NK-92 (cell line): Measurements from ENCODE around the gene ANO1.
"Not testable (repeated sequence)": the region's sequence is repeated elsewhere in the genome, so short reads cannot be mapped to it uniquely, and the experiment has no call there.

Experiments used
- DNase-seq: peaks from one replicate; lab custom pipeline; 2025; ENCODE audit not compliant: unreplicated experiment; lab: John Stamatoyannopoulos, UW

Gene ANO1

DNA sequence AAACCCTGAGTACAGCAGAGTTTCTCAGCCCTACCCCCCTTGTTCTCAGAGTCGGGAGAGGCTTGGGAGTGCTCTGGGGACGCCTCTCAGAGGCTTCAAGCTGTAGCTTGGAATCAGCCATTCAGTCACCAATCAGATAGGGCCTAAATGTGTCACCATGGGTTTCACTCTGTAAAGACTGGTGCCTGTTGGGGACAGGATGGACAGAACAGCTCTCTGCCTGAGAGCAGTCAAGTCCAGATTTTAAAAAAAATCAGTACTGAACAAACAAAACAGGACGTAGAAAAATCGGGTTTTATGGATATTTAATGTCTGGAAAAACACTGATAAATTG, 126.3 kb downstream of the ANO1 start:
- no peak for DNase-seq

DNA sequence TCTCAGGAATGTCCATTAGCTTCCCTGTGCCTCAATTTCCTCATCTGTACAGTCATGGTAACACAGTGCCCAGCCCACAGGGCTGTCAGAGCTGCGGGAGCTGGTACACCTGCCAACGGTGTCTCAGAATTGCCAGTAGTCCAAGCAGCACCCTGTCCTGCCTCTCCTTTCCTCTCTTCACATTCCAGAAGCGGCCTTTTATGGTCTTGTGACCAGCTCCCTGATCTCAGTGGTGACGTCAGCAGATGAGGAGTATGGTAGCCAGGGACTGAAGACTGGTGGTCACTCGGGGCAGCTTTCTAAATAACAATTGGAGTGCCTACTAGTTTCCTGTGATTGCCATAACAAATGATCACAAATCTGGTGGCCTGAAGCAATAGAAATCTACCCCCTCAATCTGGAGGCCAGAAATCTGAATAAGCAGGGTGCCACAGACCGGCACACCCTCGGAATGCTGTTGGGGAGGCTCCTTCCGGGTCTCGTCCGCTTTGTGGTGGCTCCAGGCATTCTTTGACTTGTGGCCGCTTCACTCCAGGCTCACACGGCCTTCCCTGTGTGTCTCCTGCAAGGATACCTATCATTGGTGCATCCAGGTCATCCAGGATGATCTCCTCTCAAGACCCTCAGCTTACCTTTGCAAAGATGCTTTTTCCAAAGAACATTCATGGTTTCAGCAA, 127.1 kb downstream of the ANO1 start:
- no peak for DNase-seq

DNA sequence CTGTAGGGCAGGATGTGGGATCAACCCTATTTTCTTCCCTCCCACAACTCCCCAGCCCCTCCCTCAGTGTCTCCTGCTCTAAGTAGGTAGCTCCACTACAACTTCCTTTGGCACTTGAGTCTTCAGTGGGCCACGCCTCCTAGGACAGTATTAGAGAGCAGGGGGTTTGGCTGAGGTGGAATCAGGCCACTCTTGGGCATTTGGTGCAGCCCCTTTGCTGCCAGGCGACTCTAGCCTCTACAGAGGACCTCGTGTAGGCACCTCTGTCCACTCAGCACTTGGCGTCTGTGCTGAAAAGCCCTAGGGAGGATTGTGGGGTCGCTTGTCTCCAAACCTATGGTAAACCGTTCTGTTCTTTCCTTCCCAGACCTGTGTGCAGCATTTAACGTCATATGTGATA, 127.6 kb downstream of the ANO1 start:
- DNase-seq = no peak

GRCh38 chr11:70206226-70206981, 128.3 kb downstream of the ANO1 start:
- DNase-seq = no peak

GRCh38 chr11:70206982-70207376, 128.9 kb downstream of the ANO1 start:
- no peak for DNase-seq

DNA sequence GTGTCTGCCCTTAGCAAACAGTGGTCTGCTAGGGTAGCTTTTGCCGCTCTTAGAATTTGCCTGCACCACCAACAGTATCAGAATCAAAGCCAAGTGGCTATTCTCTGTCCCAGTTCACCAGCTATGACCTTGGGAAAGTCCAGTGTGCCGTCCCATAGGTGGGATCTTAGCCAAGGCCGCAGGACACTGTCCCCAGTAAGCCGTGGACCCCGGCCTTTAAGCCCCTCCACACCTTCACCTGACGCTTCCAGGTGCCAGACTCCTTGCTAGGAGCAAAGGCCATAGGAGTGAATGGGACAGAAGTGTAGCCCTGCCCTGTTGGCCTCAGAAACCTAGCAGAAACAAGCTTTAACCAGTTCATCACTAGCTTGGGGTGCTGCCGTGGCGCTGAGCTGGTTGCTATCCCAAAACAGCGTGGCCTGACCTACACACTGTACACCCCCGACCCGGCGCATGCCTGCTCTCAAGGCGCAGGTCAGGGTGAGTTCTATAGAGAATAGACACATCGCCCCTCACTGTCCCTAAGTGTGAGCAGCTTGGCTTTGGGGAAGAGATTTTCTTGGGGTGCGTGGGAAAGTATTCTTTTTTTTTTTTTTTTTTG, 129.5 kb downstream of the ANO1 start:
- no peak for DNase-seq

GRCh38 chr11:70209391-70209912, 131.3 kb downstream of the ANO1 start:
- no peak for DNase-seq

- no peak for DNase-seq
These were observed 132.0 kb downstream of the ANO1 start for GRCh38 chr11:70210051-70210501.

- DNase-seq = no peak
These were observed 132.4 kb downstream of the ANO1 start for GRCh38 chr11:70210530-70210929.

GRCh38 chr11:70212227-70212811, 134.2 kb downstream of the ANO1 start:
- no peak for DNase-seq

GRCh38 chr11:70217388-70217787, 139.3 kb downstream of the ANO1 start:
- not testable (repeated sequence) for DNase-seq

DNA sequence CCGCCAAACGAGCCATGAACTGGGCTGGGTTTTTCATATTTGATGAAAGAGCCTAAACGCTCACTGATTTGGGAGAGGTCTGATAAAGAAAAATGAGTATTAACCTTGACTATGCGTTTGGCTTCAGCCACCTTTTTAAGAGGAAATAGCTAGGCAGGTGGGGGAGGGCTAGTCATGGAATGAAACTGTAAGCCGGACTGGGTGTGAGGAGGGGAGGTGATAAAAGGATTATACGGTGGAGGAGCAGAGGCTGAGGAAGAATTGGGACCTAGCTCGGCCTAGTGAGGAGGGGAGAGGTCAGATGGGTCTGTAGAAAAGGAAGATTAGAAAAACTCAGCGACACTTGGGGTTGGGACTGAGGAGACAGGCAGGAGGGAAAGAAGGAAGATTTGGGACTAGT, 140.0 kb downstream of the ANO1 start:
- DNase-seq = not testable (repeated sequence)

DNA sequence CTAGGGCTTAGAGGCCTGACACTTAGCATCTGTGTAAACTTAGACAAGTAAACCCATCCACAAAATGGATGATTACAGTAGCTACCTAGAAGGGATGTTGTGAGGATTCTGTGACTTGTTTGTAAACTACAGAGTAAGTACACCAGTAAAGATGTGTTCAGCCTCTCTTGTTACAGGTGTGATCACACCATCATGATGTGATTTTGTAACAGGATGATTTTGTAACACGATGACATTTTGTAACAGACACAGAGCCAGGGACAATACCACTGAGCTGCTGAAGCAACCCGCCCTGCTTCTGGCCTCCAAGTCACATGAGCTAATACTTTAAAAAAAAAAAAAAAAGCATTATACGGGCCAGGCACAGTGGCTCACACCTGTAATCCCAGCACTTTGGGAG, 142.0 kb downstream of the ANO1 start:
- no peak for DNase-seq

DNA sequence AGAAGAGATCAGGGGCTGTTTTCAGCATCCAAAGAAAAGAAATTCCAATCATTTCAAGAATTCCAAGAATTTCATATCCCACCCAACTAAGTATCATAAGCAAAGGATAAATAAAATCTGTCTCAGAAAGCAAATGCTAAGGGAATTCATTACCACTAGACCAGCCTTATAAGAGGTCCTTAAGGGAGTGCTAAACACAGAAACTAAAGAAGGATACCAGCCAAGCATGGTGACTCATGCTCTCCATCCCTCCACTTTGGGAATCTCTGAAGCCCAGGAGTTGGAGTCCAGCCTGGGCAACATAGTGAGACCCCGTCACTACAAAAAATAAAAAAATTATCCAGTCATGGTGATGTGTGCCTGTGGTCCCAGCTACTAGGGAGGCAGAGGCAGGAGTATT, 142.8 kb downstream of the ANO1 start:
- DNase-seq = no peak

DNA sequence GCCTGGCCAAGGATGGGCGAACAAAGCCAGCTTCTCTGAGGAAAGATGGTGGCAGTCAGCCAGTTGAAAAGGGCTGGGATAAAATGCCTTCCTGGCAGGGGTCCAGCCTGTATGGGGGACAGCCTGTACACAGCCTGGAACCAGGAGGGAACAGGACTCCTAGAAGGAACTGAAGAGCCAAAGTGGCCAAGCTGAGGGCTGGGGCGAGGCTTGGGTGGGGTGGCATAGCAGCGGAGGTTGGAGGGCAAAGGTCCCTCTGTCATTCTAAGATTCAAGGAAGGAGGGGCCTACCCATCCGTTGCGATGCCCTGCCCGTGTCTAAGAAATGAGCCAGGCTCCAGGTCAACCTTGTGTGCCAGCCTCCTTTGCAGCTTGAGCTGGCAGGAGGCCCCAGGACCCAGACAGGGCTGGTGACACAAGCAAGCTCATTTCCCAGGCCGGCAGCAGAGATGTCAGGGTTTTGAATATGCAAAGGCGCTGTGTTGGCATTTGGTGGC, 147.6 kb downstream of the ANO1 start:
- DNase-seq = no peak

DNA sequence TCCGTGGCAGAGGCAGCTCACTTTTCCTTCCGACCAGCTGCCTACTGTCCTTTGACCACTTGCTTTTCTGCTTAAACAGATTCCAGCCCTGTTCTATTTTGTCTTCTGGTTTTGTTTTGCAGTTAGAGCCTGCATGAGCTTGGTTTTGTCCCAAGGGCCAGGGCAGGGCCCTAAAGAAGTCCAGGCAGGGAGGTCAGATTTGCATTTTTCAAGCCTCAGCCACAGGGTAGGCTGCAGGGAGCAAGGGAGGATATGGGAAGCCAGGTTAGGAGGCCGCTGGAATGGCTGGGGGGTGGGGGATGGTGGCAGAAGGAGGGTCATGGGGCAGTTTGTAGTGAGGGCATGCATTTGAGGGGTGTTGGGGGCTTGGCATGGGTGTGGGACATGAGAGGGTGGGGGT, 148.1 kb downstream of the ANO1 start:
- no peak for DNase-seq

GRCh38 chr11:70226967-70227366, 148.8 kb downstream of the ANO1 start:
- no peak for DNase-seq

- no peak for DNase-seq
These were observed 151.6 kb downstream of the ANO1 start for GRCh38 chr11:70229737-70230136.

DNA sequence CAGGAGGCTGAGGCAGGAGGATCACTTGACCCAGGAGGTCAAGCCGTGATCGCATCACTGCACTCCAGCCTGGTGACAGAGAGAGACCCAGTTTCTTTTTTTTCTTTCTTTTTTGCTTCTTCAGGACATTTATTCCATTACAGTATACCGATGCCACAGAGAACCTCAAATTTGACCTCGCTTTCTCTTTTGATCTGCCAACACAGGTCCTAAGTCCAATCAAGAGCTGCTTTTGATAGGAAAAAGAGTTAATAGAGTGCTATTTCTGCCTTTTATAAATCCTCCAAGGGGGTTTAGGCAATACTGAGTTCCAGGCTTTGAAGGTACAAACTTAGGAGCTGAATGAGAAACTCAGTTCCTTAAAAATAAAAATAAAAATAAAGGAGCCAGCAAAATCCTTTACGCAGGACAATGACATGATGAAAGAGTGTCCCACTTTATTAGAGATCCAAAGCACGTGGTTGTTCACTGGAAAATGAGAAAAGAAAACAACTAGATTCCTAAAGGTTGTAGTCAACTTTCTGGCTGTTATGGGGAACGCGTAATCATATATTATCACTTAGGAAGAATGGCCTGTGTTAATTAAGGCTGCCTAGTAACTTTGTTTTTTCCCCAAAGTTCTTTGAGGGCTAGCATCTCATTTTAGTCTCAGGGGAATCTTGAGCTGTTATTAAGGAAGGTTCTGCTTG, 152.2 kb downstream of the ANO1 start:
- no peak for DNase-seq

DNA sequence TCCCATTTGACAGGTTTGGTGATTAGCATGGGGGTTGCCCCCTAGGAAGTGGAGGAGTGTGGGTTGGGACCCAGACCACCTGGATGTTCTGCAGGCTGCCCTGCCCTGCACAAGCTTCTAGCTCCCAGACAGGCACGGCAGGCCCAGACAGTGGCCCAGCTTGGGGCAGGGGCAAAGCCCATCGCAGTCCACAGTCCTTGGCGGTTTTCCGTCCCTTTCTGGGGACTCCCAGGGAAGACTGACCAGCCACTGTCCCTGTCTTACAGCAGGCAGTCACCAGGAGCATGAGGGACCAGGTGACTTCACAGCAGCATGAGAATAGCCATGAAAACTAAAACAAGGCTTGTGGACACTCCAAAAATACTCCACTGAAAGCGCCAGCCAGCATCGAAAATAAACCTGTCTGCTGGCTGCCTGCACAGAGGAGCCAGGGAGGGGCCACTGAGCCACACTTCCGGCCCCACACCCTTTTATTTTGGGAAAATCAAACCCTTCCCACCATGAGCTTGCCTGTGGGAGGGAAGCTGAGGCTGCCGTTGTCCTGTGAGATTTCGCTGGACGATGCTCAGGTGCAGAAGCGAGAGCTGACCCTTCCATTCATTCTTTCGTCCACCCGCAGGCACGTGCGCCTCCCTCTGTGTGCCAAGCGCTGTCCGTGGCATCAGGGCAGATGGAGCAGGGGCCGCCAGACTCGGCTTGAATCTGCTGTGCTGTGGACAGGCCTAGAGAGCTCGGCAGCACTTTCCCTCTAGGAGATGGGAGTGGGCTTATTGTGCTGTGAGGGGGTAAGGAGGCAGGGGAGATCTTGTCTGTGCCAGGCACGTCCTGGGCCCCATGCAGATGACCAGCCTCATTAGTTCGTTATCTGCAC, 153.0 kb downstream of the ANO1 start:
- no peak for DNase-seq
